NCI-H526 treated with DMSO at 0.1 percent for 48 hours (cell line): ENCODE measurements around the gene TBC1D17.

Source experiments
- DNase-seq: peaks from one replicate; lab custom pipeline; 2025; lab: John Stamatoyannopoulos, UW

Gene TBC1D17

GRCh38 chr19:49848938-49849337 lies 28.6 kb upstream of the TBC1D17 start:
- no peak for DNase-seq

- DNase-seq, result no peak
These were observed 27.9 kb upstream of the TBC1D17 start for GRCh38 chr19:49849433-49850220.

- DNase-seq, result no peak
These were observed 27.3 kb upstream of the TBC1D17 start for GRCh38 chr19:49850221-49850486.

GRCh38 chr19:49850487-49851342 lies 26.8 kb upstream of the TBC1D17 start, which contains the start of gene PTOV1:
PTOV1 (plus strand) TSS chr19:49851159.
- DNase-seq, result peak; percentile 82

- no peak for DNase-seq
These were observed 25.8 kb upstream of the TBC1D17 start for GRCh38 chr19:49851456-49852259.

GRCh38 chr19:49852631-49853126 lies 24.8 kb upstream of the TBC1D17 start:
- no peak for DNase-seq

- DNase-seq, result no peak
These were observed 23.6 kb upstream of the TBC1D17 start for GRCh38 chr19:49853852-49854377.

- no peak for DNase-seq
These were observed 22.9 kb upstream of the TBC1D17 start for GRCh38 chr19:49854378-49855263.

- no peak for DNase-seq
These were observed 22.2 kb upstream of the TBC1D17 start for GRCh38 chr19:49855277-49855675.

GRCh38 chr19:49855676-49856573 lies 21.6 kb upstream of the TBC1D17 start:
- no peak for DNase-seq

- DNase-seq, result no peak
These were observed 20.9 kb upstream of the TBC1D17 start for GRCh38 chr19:49856574-49857021.

GRCh38 chr19:49857061-49857837 lies 20.3 kb upstream of the TBC1D17 start:
- DNase-seq, result no peak

- no peak for DNase-seq
These were observed 19.7 kb upstream of the TBC1D17 start for GRCh38 chr19:49857838-49858087.

GRCh38 chr19:49858088-49858985 lies 19.2 kb upstream of the TBC1D17 start:
- DNase-seq, result no peak

- DNase-seq, result no peak
These were observed 17.7 kb upstream of the TBC1D17 start for GRCh38 chr19:49859682-49860335.

- DNase-seq, result no peak
These were observed 17.0 kb upstream of the TBC1D17 start for GRCh38 chr19:49860336-49861102.

- DNase-seq, result no peak
These were observed 16.4 kb upstream of the TBC1D17 start for GRCh38 chr19:49861107-49861506.
